PFSK-1 (cell line): ENCODE measurements around the gene FAM111A.

Experiments
- FOXP2 ChIP-seq: optimal IDR thresholded peaks from 2 replicates; pipeline ENCODE3; 2011; ENCODE audit warnings: borderline replicate concordance, control low read depth, inconsistent platforms; ENCODE audit not compliant: insufficient read depth; ENCODE audit errors: extremely low read length, extremely low read depth
- POLR2AphosphoS5 ChIP-seq: IDR thresholded peaks from 2 replicates; pipeline ENCODE4 v1.6.1; 2012; ENCODE audit warnings: low read depth, mild to moderate bottlenecking, control low read depth, low read length, moderate library complexity
- SIN3A ChIP-seq: IDR thresholded peaks from 2 replicates; pipeline ENCODE4 v1.6.1; 2012; ENCODE audit warnings: mild to moderate bottlenecking, low read length, moderate library complexity, borderline replicate concordance; ENCODE audit not compliant: insufficient read depth
- TAF1 ChIP-seq: IDR thresholded peaks from 2 replicates; pipeline ENCODE4 v1.6.1; 2012; ENCODE audit warnings: low read length, control low read depth, borderline replicate concordance; ENCODE audit not compliant: insufficient read depth
- TF ChIP-seq, protein P1 (sequence below), 2 experiments: IDR thresholded peaks; 2 replicates each; pipeline versions ENCODE4 v1.6.1 to v1.8.0; 2011 to 2012; ENCODE audit warnings: low read depth in 2 of 2, low read length in 2 of 2, control low read depth in 1 of 2, inconsistent platforms in 1 of 2, mild to moderate bottlenecking in 1 of 2, moderate library complexity in 1 of 2; ENCODE audit not compliant: insufficient read depth in 1 of 2

FAM111A gene

DNA sequence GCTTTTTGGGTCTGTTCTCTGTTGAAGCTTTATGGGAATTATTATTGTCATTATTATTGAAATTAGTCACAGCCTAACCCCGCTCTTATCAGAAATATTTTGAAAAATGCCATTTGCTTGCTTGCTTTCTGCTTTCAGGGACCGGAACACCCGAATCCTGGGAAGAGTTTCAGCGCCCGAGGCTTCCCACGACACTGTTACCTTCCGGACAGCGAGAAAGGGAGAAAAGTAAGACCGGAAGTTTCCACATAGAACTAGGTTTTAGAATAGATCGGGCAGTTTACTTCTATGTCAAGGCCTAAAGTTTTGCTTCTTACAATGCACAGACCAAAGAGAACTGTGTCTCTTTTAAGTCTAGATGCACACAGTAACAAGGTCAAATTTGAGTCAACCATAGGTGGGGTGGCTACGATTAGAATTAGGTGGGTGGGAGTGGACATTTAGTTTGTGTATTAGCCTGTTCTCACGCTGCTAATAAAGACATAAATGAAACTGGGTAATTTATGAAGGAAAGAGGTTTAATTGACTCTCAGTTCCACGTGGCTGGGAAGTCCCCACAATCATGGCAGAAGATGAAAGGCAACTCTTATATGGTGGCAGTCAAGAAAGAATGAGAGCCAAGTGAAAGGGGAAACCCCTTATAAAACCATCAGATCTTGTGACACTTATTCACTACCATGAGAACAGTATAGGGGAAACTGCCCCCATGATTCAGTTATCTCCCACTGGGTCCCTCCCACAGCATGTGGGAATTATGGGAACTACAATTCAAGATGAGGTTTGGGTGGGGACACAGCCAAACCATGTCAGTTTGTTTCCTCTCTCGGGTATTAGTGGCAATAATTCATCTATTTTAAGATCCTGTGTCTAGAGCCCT is 57.1 kb downstream of the FAM111A start:
- TF ChIP-seq SIN3A (no peak), POLR2AphosphoS5 (no peak), FOXP2 (no peak), TAF1 (no peak)
- TF ChIP-seq, protein P1, sequence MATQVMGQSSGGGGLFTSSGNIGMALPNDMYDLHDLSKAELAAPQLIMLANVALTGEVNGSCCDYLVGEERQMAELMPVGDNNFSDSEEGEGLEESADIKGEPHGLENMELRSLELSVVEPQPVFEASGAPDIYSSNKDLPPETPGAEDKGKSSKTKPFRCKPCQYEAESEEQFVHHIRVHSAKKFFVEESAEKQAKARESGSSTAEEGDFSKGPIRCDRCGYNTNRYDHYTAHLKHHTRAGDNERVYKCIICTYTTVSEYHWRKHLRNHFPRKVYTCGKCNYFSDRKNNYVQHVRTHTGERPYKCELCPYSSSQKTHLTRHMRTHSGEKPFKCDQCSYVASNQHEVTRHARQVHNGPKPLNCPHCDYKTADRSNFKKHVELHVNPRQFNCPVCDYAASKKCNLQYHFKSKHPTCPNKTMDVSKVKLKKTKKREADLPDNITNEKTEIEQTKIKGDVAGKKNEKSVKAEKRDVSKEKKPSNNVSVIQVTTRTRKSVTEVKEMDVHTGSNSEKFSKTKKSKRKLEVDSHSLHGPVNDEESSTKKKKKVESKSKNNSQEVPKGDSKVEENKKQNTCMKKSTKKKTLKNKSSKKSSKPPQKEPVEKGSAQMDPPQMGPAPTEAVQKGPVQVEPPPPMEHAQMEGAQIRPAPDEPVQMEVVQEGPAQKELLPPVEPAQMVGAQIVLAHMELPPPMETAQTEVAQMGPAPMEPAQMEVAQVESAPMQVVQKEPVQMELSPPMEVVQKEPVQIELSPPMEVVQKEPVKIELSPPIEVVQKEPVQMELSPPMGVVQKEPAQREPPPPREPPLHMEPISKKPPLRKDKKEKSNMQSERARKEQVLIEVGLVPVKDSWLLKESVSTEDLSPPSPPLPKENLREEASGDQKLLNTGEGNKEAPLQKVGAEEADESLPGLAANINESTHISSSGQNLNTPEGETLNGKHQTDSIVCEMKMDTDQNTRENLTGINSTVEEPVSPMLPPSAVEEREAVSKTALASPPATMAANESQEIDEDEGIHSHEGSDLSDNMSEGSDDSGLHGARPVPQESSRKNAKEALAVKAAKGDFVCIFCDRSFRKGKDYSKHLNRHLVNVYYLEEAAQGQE (IDR thresholded peaks at IDR 0.05; ENCODE audit: insufficient read depth in 1 of 2, low read depth in 2 of 2, low read length in 2 of 2), result no peak

DNA sequence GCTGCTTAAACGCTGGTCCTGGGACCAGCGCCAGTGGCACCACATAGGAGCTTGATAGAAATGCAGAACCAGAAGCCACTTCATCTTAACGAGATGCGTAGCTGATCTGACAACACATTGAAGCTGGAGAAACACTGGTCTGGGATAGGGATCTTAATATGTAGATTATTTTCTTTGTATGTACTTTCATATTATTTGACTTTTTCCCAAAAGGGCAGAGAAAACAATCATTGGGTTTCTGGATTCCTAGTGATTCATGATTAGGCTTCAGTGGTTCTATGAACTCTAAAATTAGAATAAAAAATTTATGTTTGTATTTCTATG is 57.7 kb downstream of the FAM111A start:
- TF ChIP-seq SIN3A (no peak), TAF1 (no peak), FOXP2 (no peak), POLR2AphosphoS5 (no peak)
- TF ChIP-seq, protein P1 (IDR thresholded peaks at IDR 0.05; ENCODE audit: insufficient read depth in 1 of 2, low read depth in 2 of 2, low read length in 2 of 2), result no peak

DNA sequence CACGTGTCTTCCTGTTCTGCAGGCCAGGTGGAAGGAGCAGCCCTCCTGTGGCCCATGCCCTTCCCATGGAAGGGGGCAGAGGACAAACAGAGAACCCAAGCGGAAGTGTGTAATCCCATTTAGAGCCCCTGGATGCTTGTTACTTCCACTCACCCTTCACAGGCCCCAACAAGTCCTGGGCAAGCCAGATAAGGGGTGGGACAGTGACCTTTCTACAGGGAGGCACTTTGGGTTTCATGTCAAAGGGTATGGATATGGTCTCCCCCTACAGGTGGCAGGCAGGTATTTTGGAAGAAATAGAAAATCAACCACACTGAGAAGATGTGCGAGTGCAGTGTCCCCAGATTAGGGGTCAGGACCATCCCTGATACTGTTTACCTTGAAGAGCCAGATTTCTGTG is 58.7 kb downstream of the FAM111A start:
- TF ChIP-seq, protein P1 (IDR thresholded peaks at IDR 0.05; ENCODE audit: insufficient read depth in 1 of 2, low read depth in 2 of 2, low read length in 2 of 2), result no peak
- no peak for TF ChIP-seq POLR2AphosphoS5
- no peak for TF ChIP-seq SIN3A
- no peak for TF ChIP-seq FOXP2
- TF ChIP-seq TAF1, result no peak
